GM19395 (cell line): ENCODE measurements around the gene KCNK3.
"Not testable (repeated sequence)": the region's sequence is repeated elsewhere in the genome, so short reads cannot be mapped to it uniquely, and the experiment has no call there.

Experiments used
- ATAC-seq: cut with Tn5 transposase; IDR thresholded peaks from one replicate; pipeline ENCODE4 v1.9.1; 2021; ENCODE audit warnings: mild to moderate bottlenecking, moderate library complexity; ENCODE audit not compliant: unreplicated experiment

The KCNK3 gene

DNA sequence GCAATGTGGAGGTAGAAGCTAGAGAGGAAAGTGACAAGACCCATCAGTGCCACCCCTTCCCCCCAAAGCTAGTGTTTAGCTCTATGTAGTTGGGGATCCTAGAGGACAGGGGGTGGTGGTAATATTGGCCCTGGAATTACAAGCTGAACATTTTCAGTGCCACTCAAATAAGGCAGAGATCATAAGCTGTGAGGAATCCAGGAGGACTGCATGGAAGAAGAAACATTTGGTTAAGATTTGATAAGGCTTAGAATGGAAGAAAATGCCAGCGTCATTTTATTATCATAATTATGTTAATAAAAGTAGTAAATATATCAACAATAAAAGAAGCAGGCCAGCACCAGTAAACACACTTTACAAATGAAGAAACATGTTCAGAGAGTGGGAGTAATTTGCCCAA, 33.7 kb downstream of the KCNK3 start:
- no peak for ATAC-seq

DNA sequence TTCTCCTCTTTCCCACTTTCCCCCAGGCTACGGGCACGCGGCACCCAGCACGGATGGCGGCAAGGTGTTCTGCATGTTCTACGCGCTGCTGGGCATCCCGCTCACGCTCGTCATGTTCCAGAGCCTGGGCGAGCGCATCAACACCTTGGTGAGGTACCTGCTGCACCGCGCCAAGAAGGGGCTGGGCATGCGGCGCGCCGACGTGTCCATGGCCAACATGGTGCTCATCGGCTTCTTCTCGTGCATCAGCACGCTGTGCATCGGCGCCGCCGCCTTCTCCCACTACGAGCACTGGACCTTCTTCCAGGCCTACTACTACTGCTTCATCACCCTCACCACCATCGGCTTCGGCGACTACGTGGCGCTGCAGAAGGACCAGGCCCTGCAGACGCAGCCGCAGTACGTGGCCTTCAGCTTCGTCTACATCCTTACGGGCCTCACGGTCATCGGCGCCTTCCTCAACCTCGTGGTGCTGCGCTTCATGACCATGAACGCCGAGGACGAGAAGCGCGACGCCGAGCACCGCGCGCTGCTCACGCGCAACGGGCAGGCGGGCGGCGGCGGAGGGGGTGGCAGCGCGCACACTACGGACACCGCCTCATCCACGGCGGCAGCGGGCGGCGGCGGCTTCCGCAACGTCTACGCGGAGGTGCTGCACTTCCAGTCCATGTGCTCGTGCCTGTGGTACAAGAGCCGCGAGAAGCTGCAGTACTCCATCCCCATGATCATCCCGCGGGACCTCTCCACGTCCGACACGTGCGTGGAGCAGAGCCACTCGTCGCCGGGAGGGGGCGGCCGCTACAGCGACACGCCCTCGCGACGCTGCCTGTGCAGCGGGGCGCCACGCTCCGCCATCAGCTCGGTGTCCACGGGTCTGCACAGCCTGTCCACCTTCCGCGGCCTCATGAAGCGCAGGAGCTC, 35.4 kb downstream of the KCNK3 start:
- ATAC-seq, result no peak

DNA sequence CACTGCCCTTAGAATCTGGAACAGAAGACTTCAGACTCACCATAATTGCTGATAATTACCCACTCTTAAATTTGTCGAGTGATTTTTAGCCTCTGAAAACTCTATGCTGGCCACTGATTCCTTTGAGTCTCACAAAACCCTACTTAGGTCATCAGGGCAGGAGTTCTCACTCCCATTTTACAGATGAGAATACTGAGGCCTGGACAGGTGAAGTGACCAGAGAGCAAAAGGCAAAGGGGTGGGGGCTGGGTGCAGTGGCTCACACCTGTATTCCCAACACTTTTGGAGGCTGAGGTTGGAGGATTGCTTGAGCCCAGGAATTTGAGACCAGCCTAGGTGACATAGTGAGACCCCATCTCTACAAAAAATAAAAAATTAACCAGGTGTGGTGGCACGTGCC, 36.8 kb downstream of the KCNK3 start:
- no peak for ATAC-seq

DNA sequence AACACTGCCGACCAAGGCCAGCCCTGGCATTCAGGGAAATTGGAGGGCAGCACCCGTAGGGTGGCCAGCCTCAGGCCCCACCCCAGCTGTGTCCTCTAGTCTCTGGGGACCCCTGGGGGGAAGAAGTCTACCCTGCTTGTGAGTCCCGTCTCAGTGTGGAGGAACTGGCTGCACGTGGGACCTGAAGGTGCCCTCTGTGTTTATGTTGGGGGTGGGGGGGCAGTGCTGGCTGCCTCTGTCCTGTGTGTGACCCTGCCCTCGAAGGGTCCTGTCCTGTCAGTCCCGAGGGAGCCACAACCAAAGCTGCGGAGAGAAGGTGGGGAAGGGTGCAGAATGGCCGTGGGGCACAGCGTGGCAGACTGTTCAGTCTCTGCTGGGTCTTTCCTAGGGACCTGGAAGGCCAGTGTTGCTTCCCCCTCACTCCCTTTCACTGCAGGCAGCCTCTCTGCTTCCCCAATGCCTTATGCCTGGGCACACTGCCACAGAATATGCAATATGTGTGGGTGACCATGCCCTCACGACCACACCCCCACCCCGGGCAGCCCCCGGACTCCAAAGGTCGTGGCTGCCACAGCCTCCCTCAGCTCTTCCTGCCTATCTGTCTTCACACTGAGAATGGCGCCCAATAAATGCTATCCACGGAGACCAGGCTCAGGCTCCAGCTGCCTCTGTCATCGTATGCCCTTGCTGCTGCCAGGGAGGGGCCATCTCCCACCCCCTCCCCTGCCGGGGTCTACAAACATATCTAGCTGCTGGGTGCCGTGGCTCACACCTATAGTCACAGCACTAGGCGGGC, 38.2 kb downstream of the KCNK3 start:
- no peak for ATAC-seq

DNA sequence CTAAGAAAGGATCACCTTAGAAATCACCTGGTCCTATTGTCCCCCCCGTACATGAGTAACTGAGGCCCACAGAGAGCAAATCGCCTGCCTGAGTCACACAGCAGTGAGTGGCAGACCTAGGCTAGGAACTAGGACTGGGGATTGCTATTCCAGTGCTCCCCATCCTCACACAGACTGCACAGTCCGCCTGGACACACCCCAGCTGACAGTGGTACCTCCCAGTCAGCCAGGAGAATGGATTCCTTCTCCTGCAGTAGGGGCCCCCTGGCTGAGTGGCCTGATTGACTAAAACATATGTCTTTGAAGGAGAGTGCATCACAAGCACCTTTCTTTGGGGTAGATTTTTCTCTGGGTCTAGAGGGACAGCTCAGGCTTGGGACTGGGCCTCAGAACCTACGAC, 39.2 kb downstream of the KCNK3 start:
- no peak for ATAC-seq

DNA sequence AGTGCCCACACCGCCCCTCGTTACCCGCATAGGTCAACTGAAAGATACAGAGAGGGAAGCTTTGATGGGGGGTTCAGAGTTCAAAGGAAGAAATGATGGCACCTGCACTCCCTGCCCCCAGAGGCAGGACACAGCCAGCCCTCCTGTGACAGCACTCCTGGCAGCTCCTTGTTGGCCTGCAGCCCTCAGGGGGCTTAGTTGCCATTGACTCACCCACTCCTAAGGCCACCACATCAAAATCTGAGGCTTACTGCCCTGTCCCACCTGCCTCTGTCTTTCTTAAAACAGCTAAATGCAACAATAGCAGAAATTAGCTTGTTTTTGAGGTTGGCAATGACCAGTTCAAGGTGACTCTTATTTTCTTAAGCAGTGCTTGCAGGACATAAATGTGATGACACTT, 39.9 kb downstream of the KCNK3 start:
- ATAC-seq, result no peak

DNA sequence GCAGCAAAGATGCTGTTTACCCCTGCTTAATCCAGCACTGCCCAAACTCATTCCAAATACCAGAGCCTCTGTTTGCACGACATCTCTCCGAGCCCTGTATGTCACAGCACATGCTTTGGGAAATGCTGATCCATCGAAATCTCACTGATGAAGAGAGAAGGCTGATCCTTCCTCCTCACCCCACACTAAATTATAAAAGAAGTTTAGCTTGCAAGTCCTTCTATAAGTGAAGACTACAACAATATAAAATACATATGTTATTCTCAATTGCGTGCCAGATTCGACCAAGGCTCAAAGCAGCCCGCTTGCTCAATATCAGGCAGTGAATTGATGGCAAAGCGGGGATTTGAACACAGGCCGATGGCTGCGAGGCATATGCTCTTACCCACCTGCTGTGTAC, 40.9 kb downstream of the KCNK3 start:
- ATAC-seq, result no peak

DNA sequence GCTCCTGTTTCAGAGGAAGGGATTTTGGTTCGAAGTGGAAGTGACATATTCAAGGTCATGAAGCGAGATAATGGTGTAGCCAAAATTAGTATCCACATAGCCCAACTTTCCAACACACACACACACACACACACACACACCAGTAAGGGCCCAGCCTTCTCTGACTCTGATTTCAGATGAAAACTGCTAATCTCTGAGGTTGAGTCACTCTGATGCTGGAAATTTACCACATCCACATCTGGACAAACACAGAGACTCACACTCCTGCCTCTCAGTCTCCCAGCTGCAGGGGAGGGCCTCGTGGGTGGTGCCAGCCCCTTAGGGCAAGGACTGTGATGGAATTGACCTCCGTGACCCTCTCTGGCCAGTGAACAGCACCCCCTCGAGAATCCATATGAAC, 42.6 kb downstream of the KCNK3 start:
- no peak for ATAC-seq

DNA sequence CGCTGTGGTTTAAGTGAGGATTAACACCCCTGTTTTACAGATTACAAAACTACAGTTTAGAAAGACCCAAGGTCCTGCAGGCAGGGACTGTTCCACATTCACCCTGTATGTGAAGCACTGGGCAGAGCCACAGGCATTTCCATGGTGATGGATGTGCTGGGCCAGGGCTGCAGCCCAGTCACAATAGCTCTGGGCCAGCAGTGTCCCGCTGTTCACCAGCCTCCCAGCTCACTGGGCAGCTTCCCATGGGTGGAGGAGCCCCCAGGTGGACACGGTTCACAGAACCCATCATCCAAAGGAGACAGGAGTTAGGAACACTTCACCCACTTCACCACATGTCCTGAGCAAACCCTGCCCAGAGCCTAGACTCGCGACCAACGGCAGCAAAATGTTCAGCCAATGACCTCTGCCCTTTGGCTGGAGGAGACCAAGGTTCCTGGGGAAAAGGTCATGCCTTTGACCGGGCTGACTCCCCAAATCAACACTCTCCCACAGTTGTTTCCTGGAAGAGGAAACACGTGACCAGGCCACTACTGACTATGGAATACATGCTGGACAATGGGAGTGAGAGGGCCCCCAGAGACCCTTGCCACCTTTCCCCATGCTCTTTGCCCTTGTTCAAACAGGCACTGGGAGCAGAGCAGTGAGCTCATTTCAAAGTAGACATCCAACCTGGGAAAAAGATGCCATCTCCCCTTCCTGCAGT, 43.5 kb downstream of the KCNK3 start:
- ATAC-seq, result no peak

DNA sequence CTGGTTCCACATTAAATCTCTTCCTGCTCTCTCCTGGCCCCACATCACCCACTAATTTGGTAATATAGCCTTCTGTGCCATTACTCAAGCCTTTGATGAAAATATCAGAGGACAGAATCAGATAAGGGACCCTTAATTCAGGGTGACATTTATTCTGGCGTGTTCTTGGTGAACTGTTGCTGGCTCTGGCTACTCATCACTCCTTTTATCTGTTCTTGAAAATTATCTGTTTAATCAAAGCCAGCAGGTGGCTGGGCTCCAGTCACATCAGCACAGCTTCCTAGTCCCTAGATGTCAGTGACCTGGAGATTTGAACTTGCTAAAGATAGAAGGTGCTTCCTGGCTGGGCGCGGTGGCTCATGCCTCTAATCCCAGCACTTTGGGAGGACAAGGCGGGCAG, 44.7 kb downstream of the KCNK3 start:
- ATAC-seq, result no peak

DNA sequence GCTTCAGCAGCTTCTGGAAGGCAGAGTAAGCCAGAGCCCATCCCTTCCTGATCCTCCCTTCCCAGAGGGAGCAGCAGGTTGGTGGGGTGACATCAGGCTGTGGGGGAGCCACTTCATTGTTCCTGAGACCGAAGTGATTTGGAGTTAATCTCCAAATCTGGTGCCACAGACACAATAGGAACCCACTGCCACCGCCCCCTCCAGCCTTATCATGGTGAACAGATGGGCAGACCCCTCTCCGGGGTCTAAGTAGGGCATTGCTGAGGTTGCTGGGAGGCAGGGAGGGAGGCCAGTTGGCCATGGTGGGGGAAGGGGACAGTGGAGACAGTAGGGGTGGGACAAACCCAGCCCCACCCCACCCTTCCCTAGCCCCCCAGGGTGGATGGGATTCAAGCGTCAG, 46.0 kb downstream of the KCNK3 start:
- ATAC-seq, result no peak

DNA sequence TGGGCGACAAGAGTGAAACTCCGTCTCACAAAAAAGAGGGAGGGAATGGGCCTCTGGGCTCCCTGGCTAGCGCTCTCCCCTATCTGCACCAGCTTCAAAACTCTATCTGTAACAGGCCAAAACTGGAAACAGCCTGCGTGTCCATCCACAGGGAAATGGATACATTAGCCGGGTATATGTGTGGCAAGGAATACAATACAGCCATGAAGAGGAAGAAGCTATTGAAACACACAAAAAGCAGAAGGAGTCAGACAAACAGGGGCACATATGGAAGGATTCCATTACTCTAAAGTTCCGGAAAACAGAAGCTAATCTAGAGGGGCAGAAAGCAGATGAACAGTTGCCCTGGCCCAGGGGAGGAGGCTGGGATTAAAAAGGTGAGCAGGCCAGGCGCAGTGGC, 47.0 kb downstream of the KCNK3 start:
- ATAC-seq, result no peak

DNA sequence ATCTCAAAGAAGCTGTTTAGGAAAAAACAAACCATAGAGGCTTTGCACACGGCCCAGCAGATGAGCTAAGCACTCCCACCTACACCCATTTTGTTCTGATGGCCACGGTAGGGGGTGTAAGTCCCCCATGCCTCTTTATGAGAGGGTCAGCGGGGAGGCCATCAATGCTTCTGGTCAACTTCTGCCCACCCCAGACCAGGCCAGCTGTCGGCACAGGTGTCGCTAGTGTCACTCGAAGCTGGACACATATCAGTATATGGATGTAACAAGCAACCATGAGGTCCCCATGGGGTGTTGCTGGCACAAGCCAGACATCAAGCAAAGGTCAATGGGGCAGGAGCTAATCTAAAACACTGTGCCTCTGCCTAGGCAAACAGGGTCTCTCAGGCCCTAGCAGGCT, 47.8 kb downstream of the KCNK3 start:
- ATAC-seq, result no peak

DNA sequence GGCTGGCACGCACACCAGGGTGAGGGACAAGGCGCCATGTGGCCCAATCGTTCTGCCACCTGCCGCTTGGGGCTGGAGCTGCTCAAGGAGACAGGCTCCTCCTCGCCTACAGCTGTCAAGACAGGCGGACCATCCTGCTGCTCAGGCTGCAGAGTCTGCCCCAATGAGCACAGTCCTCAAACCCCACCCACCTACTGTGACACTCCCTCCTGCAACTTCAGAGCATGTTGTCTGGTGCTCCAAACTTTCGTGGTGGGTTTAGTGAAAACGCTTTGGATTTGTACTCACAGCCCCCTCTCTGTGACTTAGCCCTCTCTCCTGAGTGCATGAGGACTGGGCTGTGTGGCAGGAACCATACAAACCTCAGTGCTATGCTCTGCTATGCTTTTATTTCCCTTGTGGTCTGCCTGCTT, 48.4 kb downstream of the KCNK3 start:
- ATAC-seq, result no peak

DNA sequence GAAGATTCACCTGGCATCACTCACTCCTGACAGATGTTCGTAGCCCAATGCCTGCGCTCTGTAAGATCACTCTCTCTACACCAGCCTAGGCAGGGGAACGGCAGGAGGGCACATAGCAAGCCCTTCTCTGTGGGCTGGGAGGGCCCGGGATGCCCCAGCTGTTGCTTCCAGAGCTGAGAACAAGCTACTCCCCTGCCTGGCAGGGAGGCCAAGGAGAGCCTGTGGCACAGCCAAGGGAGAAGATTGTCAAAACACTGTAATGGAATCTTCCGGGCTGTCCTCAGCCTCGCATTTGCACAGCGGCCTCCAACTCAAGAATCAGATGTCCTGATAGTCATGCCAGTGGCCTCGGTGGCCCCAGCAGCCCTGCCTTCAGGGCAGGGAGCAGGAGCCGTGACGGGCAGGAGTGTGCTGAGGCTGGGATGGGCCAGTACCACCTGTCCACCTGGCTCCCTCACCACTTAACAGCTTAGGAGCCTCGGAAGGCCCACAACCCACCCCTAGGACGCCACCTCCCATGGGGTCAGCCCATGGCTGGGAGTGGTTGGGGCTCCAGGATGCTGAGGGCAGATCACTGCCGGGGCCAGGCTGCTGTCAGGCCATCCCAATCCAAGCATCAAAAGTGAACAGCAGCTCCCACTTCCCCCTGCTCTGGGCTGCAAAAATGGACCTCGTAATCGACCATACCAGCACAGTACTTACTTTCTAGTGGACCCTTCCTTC, 49.7 kb downstream of the KCNK3 start:
- ATAC-seq, result no peak

DNA sequence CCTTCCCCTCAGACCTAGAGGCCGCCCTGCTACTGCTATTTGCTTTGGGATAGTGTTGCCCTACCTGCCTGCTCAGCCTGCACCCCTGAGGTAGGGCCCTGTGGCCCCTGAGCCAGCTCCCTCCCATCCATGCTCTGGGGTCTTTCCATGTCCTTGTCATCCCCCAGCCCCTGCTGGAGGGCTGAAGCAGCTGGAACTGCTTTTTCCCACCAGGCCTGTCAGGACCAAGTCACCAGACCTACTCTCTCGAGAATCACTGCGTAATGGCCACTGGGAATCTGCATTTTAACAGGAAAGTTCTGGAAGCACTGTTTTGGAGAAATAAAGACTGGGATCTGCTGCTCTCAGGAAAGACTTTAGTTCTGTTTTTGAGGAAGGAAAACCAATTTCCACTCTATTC, 51.3 kb downstream of the KCNK3 start:
- no peak for ATAC-seq

DNA sequence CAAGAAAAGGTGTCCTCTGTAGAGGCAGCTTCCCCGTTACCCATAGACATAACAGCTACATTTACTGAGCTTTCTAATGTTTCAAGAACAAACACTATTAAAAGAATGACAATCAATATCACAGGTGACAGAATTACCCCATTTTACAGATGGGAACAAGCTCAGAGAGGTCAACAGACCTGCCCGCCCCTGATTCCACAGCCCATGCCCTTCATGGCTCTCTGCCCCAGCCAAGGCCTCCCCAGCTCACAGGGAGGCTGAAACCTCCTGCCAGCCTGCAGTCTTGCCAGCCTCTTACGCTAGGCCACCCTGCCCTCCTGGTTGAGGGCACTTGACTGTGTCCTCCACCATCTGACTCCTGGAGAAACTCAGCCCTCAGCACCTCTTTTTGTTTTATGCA, 52.4 kb downstream of the KCNK3 start:
- no peak for ATAC-seq

DNA sequence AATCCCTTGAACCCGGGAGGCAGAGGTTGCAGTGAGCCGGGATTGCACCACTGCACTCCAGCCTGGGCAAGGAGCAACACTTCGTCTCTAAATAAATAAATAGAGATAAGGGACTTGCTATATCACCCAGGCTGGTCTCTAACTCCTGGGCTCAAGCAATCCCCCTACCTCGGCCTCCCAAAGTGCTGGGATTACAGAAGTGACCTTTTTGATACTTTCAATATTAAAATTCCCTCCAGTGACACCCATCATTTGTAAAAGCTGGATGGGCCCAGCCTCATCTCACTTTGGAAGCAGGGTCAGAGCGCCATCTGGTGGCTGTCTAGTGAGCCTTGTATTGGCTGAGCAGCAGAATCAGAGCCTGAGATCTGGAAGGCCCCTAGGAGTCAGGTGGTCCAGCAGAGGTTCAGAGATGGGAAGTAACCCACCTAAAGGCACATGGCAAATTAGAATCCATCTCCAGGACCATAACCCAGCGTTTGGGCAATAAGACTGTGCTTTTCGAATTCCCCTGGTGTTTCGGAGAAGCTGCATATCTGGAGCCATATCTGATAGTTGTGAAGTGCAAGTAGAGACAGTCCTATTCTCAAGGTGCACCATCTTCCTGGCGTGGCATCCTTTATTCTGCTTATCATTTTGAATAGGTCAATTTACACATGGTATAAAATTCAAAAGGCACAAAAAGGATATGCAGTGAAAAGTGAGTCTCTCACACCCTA, 53.2 kb downstream of the KCNK3 start:
- ATAC-seq, result no peak

DNA sequence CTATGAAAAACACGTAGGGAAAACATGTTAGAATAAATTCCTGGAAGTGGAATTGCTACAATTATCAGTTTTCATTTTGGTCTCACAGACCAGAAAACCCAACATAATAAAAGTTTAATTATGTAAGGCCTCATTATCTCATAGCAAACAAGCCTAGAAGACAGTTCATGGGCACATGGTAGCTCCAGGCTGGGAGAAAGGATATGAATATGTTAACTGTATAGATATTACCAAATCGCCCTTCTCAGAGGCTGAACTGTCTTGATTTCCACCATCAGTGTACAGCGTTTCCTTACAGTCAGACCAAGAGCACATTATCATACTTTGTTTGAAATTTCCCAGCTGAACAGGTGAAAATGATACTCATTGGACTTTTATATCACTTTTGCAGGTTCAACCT, 54.4 kb downstream of the KCNK3 start:
- ATAC-seq, result no peak

DNA sequence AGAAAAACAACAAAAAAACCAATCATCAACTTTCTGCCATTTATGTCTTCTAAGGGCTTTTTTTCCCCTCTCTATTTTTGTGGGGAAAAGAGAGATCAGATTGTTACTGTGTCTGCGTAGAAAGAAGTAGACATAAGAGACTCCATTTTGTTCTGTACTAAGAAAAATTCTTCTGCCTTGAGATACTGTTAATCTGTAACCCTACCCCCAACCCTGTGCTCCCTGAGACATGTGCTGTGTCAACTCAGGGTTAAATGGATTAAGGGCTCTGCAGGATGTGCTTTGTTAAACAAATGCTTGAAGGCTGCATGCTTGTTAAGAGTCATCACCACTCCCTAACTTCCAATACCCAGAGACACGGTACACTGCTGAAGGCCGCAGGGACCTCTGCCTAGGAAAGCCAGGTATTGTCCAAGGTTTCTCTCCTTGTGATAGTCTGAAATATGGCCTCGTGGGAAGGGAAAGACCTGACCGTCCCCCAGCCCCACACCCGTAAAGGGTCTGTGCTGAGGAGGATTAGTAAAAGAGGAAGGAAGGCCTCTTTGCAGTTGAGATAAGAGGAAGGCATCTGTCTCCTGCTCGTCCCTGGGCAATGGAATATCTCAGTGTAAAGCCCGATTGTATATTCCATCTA, 57.4 kb downstream of the KCNK3 start:
- not testable (repeated sequence) for ATAC-seq
